GM12872 (cell line): ENCODE results near the gene RALGAPA2.

Source experiments
- CTCF ChIP-seq: IDR thresholded peaks from 3 replicates; pipeline ENCODE4 v1.5.1; 2011; ENCODE audit warnings: low read depth, mild to moderate bottlenecking, low read length, moderate library complexity; ENCODE audit not compliant: insufficient read depth

Gene RALGAPA2

DNA sequence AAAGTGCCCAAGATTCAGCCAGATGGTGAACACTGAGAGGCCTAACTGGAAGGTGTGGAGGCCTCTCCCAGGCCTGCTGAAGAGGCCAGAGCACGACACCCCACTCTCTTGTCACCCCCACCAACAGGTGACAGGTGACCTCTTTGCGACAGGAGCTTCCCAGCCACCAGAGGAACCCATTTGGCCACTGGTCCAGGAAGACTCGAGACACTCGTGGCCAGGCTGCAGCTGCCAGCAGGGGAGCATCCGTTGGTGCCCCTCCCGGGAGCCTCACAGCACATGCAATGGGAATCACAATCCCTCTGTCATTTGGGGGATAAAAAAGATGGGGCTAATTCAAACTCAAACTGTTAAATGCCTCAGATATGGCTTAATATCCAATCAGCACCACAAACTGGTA is 181.2 kb downstream of the RALGAPA2 start:
- TF ChIP-seq CTCF, result no peak

- no peak for TF ChIP-seq CTCF
Measured at GRCh38 chr20:20530428-20531151, 181.9 kb downstream of the RALGAPA2 start.

DNA sequence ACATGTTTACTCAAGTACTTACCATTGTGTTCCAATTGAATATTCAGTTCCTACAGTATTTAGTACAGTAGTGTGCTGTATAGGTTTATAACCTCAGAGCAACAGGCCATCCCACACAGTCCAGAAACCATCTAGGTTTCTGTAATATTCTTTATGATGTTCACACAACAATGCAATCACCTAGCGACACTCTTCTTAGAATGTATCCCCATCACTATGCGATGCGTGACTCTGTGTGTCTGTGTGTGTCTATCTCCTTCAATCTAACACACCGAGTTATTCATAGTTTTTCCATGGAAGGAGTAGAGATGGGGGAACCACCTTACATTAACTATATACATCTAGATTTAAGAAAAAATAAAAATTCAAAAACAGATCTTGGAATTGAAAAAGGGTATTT is 182.8 kb downstream of the RALGAPA2 start:
- TF ChIP-seq CTCF, result no peak

GRCh38 chr20:20528861-20529260 is 183.6 kb downstream of the RALGAPA2 start:
- TF ChIP-seq CTCF, result no peak

GRCh38 chr20:20527661-20528060 is 184.8 kb downstream of the RALGAPA2 start:
- TF ChIP-seq CTCF, result no peak

GRCh38 chr20:20525756-20526155 is 186.7 kb downstream of the RALGAPA2 start:
- TF ChIP-seq CTCF, result no peak

DNA sequence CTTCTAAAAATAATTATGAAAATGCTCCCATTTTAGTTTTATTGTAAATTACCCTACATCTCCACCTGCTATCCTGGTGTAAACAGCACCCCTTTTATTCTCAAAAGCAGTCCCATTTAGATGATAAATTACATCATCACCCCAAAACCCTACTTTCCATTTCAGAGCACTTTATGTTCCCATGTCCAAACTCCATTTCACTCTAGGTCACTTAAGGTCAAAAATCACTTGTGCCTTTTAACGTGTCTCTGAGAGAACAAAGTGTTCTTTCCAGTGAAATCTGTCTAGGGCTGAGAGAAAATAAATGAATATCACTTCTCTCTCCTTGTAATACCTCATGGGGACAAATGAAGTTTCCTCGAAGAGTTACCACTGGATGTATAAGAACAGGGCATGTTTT is 187.2 kb downstream of the RALGAPA2 start:
- no peak for TF ChIP-seq CTCF
